Fibroblast of the aortic adventitia (primary cell): ENCODE data around the gene PLD5. TPM values are rescaled to one million over a fixed set of nuclear protein-coding genes. Genes with fewer than 3 reads are reported as not detected.

ENCODE experiments used
- DNase-seq: peaks from one replicate; pipeline ENCODE4 v3.0.0-alpha.2; 2010; ENCODE audit warnings: low read depth
- H3K4me3 ChIP-seq: 2 replicates; pipeline ENCODE4 v1.5.1; 2011; ENCODE audit warnings: low read depth, mild to moderate bottlenecking, control low read depth, low read length, moderate library complexity
- total RNA-seq: library from RNA; depleted of rRNA; stranded (reverse); fragments of >200 nt; gene quantifications from 2 replicates; pipeline ENCODE4 v1.2.3, GENCODE V29; 2012; ENCODE audit warnings: low replicate concordance
- TF ChIP-seq, protein P1 (sequence below): IDR thresholded peaks from 2 replicates; pipeline ENCODE4 v1.5.1; 2011; ENCODE audit warnings: mild to moderate bottlenecking, low read length, control low read depth, inconsistent platforms; ENCODE audit not compliant: insufficient read depth

Gene PLD5
- total RNA-seq, 1 donor: under 0.01 TPM

DNA sequence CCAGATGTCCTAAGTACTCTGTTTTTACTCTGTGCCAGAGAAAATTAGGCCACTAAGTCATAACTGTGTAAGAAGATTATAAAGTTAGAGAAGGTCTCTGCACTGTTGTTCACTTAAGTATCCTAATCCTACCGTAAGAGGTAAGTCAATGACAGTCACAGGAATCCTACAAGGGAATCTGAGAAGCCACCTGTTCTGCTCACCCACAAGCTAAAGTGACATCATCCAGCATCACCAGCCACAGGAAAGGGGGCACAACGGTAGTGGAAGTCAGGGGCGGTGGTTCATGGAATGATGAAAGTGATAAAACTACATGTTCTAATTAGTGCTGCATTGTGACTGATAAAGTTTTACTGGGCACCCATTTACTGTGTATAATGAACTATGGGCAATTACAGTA, 92.7 kb downstream of the PLD5 start:
- H3K4me3 ChIP-seq: no peak overlapping the region
- TF ChIP-seq, protein P1, sequence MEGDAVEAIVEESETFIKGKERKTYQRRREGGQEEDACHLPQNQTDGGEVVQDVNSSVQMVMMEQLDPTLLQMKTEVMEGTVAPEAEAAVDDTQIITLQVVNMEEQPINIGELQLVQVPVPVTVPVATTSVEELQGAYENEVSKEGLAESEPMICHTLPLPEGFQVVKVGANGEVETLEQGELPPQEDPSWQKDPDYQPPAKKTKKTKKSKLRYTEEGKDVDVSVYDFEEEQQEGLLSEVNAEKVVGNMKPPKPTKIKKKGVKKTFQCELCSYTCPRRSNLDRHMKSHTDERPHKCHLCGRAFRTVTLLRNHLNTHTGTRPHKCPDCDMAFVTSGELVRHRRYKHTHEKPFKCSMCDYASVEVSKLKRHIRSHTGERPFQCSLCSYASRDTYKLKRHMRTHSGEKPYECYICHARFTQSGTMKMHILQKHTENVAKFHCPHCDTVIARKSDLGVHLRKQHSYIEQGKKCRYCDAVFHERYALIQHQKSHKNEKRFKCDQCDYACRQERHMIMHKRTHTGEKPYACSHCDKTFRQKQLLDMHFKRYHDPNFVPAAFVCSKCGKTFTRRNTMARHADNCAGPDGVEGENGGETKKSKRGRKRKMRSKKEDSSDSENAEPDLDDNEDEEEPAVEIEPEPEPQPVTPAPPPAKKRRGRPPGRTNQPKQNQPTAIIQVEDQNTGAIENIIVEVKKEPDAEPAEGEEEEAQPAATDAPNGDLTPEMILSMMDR: no peak
- DNase-seq: no peak

DNA sequence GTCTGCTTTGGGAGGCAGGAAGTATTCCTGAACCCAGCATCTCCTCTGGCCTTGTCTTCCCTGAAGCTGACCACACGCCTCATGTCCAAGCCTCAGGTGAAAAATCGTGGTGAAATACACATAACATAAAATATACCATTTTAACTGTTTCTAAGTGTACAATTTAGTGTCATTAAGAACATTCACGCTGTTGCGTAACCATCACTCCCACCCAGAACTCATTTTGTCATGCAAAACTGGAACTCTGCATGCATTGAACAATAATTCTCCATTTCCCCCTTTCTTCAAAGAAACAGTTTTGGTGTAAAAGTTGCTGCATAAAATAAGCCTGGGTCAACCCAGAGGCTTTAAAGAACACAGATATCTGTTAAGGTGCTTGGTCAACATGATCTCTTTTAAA, 93.5 kb downstream of the PLD5 start:
- TF ChIP-seq, protein P1: no peak
- no peak for DNase-seq
- no peak overlapping the region for H3K4me3 ChIP-seq

DNA sequence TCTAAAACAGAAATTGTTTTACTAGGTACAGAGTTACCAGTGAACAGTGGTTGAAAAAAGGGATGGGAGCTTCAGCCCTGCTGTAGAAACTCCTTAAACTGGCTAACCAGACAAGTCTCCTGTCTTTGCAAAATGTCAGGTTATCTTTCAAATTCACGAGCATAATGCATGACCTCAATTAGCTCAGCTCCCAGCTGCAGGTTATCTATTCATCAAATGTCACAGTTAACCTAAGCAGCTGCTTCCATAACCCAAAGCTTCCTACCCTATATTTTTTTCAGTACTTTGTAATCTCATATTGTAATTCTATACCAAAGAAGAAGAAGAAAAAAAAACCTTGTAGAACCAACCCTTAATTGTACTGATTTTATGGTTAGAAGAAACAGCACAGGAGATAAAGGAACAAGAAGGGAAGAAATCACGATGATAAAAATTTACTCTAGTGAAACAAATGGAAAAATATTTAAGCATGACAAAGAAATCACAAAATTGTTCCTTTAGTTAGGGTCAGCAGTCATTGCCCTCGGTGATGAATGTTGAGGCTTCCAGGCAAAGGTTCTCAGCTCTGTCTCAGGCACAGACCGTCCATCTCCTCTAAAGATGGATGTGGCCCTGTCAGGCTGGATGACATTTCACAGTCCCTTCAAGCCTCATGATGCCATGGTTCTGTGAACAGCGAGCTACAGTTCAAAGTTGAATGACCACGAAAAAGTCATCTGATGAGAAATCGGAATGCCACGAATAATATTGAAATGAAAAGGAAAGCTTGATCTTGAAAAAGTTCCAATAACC, 95.9 kb downstream of the PLD5 start:
- TF ChIP-seq, protein P1: no peak
- H3K4me3 ChIP-seq: no peak overlapping the region
- no peak for DNase-seq

DNA sequence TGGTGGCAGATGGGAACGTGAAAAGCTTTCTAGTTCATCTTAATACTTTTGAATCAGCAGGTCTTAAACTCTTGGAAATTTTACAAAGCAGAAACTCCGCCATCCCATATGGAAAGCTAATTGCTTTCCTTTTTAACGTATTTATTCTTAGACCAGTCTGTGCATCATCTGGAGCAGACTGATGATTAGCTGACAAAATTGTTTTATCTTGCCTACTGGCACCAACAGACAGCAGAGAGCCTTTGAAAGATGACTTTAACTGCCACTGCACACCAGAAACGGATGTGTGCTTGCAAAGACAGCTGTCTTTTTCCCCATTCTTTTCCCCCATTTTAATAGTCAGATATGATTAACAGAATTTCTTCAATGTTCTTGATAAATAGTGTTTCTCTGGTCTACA, 97.0 kb downstream of the PLD5 start:
- no peak overlapping the region for H3K4me3 ChIP-seq
- DNase-seq: no peak
- TF ChIP-seq, protein P1: no peak

DNA sequence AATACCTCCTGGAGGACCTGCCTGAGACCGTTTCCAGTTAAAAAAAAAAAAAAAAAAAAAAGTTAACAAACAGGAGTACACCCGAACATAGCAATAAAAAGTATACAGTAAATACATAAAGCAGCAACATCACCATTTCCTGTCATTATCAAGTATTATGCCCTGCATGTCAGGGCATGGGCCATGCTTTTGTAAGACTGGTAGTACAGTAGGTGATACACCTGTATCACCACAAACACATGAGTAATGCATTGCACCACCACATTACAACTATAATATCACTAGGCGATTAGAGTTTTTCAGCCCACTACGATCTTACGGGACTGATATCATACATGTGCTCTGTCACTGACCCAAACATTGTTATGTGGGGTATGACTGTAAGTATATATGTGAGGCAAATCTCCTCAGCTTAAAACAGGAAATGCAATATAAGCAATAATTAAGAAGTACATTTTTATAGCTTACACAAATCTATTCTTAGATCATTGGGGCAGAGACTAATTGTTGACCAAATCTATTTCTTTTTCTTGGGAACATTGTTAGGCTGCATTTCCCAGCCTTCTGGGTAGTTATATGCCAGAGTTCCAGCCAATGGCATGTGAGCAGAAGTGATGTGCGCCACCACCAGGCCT, 98.1 kb downstream of the PLD5 start:
- DNase-seq: no peak
- no peak overlapping the region for H3K4me3 ChIP-seq
- TF ChIP-seq, protein P1: no peak

DNA sequence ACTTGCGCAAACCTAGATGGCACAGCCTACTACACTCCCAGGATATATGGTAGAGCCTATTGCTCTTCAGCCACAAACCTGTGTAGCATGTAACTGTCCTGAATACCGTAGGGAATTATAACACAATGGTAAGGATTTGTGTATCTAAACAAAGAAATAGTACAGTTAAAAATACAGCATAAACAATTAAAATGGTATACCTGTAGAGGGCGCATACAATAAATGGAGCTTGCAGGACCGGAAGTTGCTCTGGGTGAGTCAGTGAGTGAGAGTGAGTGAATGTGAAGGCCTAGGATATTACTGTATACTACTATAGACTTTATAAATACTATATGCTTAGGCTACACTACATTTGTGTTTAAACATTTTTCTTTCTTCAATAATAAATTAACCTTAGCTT, 99.3 kb downstream of the PLD5 start:
- TF ChIP-seq, protein P1: no peak
- H3K4me3 ChIP-seq: no peak overlapping the region
- no peak for DNase-seq
